HCT116 (cell line): ENCODE results near the gene NRTN. TPM values are rescaled to one million over a fixed set of nuclear protein-coding genes. Genes with fewer than 3 reads are reported as not detected.

Experiments used
- ATAC-seq: fragments of 200-7000 bp; cut with Tn5 transposase; 2 replicates; pipeline ENCODE4 v1.9.1; 2020; ENCODE audit warnings: mild to moderate bottlenecking, moderate library complexity
- BruUV-seq: library from RNA; stranded (reverse); fragments of 400-500 nt; replicated peaks from 2 replicates; lab custom pipeline; 2021; lab: Mats Ljungman, UMichigan
- CTCF ChIA-PET: fragments of 300-600 bp; sonication (Branson Sonifier 250); formaldehyde crosslinking; loops from one replicate; lab custom pipeline; 2021; ENCODE audit warnings: antibody characterized with exemption; lab: Charles Lee
- POLR2A ChIA-PET: fragments of 300-600, 350-600 bp; sonication (Branson Sonifier 250); formaldehyde crosslinking; loops from one replicate; lab custom pipeline; 2021; ENCODE audit warnings: antibody characterized with exemption; lab: Charles Lee
- RAD21 ChIA-PET, 2 experiments: fragments of 300-600 bp; sonication (Branson Sonifier 250); formaldehyde crosslinking; loops; one replicate each; lab custom pipeline; 2023; ENCODE audit warnings: low total read pairs in 2 of 2; ENCODE audit not compliant: uncharacterized antibody in 2 of 2, unreplicated experiment in 2 of 2, low non-redundant PET in 1 of 2; lab: Charles Lee
- DNase-seq: peaks from one replicate; pipeline ENCODE4 v3.0.0-alpha.2; 2010; ENCODE audit warnings: low read depth, low spot score
- H2AFZ ChIP-seq: fragments of 200-600 bp; shearing (Covaris generic), sonication (generic); 2 replicates; pipeline ENCODE4 v1.6.1; 2017; ENCODE audit warnings: low read depth, mixed run types, mixed read lengths, antibody characterized with exemption, low read length; ENCODE audit not compliant: poor library complexity, severe bottlenecking
- H3K27ac ChIP-seq: 2 replicates; pipeline ENCODE4 v1.5.1; 2012; ENCODE audit warnings: low read depth, low read length
- H3K27me3 ChIP-seq: fragments of 200-600 bp; sonication (generic); 2 replicates; pipeline ENCODE4 v1.6.1; 2016; ENCODE audit warnings: mixed run types, low read length, mixed read lengths; ENCODE audit not compliant: insufficient read depth
- H3K36me3 ChIP-seq, 2 experiments: fragments of 200-500 bp in 1 of 2; fragments of 200-600 bp in 1 of 2; sonication (Bioruptor generic) in 1 of 2; sonication (generic) in 1 of 2; 2 replicates each; pipeline versions ENCODE4 v1.5.1 to v1.6.1; 2014 to 2016; ENCODE audit warnings: low read length in 2 of 2, inconsistent platforms in 1 of 2, mixed read lengths in 1 of 2, mixed run types in 1 of 2; ENCODE audit not compliant: insufficient read depth in 2 of 2, control insufficient read depth in 1 of 2
- H3K4me1 ChIP-seq, 2 experiments: fragments of 200-600 bp in 1 of 2; sonication (generic) in 1 of 2; 2 replicates each; pipeline versions ENCODE4 v1.5.1 to v1.6.1; 2012 to 2017; ENCODE audit warnings: low read length in 2 of 2, inconsistent platforms in 1 of 2, mild to moderate bottlenecking in 1 of 2, mixed read lengths in 1 of 2, mixed run types in 1 of 2, moderate library complexity in 1 of 2; ENCODE audit not compliant: insufficient read depth in 2 of 2, control insufficient read depth in 1 of 2
- H3K4me2 ChIP-seq: fragments of 200-600 bp; sonication (generic); 2 replicates; pipeline ENCODE4 v1.6.1; 2017; ENCODE audit warnings: mixed run types, low read length, mixed read lengths
- H3K4me3 ChIP-seq, 2 experiments: fragments of 200-600 bp in 1 of 2; sonication (generic) in 1 of 2; replicated peaks in 1 of 2; 2 replicates each; pipeline ENCODE4 v1.5.1; 2011 to 2016; ENCODE audit warnings: low read length in 2 of 2, control low read depth in 1 of 2, low read depth in 1 of 2, mild to moderate bottlenecking in 1 of 2, mixed read lengths in 1 of 2, mixed run types in 1 of 2
- H3K79me2 ChIP-seq: fragments of 200-600 bp; sonication (generic); 2 replicates; pipeline ENCODE4 v1.6.1; 2017; ENCODE audit warnings: mild to moderate bottlenecking, mixed run types, low read length, moderate library complexity, mixed read lengths; ENCODE audit not compliant: insufficient read depth
- H3K9ac ChIP-seq: fragments of 200-600 bp; sonication (generic); 2 replicates; pipeline ENCODE4 v1.6.1; 2016; ENCODE audit warnings: low read length, mixed read lengths
- H3K9me2 ChIP-seq: fragments of 200-600 bp; sonication (generic), shearing (Covaris generic); 2 replicates; pipeline ENCODE4 v1.6.1; 2017; ENCODE audit warnings: mixed run types, mild to moderate bottlenecking, moderate library complexity; ENCODE audit not compliant: insufficient read depth
- H3K9me3 ChIP-seq, 2 experiments: fragments of 200-500 bp in 1 of 2; fragments of 200-600 bp in 1 of 2; sonication (Bioruptor generic) in 1 of 2; sonication (generic) in 1 of 2; 2 replicates each; pipeline ENCODE4 v1.6.1; 2014 to 2017; ENCODE audit warnings: low read length in 2 of 2, mixed read lengths in 2 of 2, inconsistent platforms in 1 of 2, low read depth in 1 of 2, mild to moderate bottlenecking in 1 of 2, mixed run types in 1 of 2, moderate library complexity in 1 of 2; ENCODE audit not compliant: control insufficient read depth in 1 of 2, insufficient read depth in 1 of 2
- H4K20me1 ChIP-seq: fragments of 200-600 bp; sonication (generic), shearing (Covaris generic); 2 replicates; pipeline ENCODE4 v1.6.1; 2017; ENCODE audit warnings: mixed run types, mild to moderate bottlenecking, moderate library complexity; ENCODE audit not compliant: insufficient read depth
- ATF3 ChIP-seq: IDR thresholded peaks from 2 replicates; pipeline ENCODE4 v1.6.1; 2012
- CBX3 ChIP-seq: IDR thresholded peaks from 2 replicates; pipeline ENCODE4 v1.6.1; 2012; ENCODE audit warnings: low read depth
- CTCF ChIP-seq, 3 experiments: fragments of 200-600 bp in 1 of 3; sonication (generic) in 1 of 3; IDR thresholded peaks in 2 of 3; conservative IDR thresholded peaks in 1 of 3; 2 replicates each; pipeline ENCODE4 v1.5.1; 2012 to 2017; ENCODE audit warnings: low read depth in 2 of 3, low read length in 2 of 3, antibody characterized with exemption in 1 of 3, borderline replicate concordance in 1 of 3, control low read depth in 1 of 3, mild to moderate bottlenecking in 1 of 3, mixed read lengths in 1 of 3, mixed run types in 1 of 3, moderate library complexity in 1 of 3; ENCODE audit not compliant: insufficient read depth in 1 of 3
- ELF1 ChIP-seq: IDR thresholded peaks from 2 replicates; pipeline ENCODE4 v1.6.1; 2012; ENCODE audit warnings: low read depth, borderline replicate concordance
- EZH2 ChIP-seq: fragments of 200-600 bp; sonication (generic); IDR thresholded peaks from 2 replicates; pipeline ENCODE4 v1.6.1; 2017; ENCODE audit warnings: antibody characterized with exemption, mixed run types
- MAX ChIP-seq: IDR thresholded peaks from 2 replicates; pipeline ENCODE4 v1.6.1; 2012
- POLR2A ChIP-seq: IDR thresholded peaks from 2 replicates; pipeline ENCODE4 v1.7.0; 2011; ENCODE audit warnings: borderline replicate concordance; ENCODE audit not compliant: insufficient read depth, insufficient read length; ENCODE audit errors: extremely low read depth
- RAD21 ChIP-seq: IDR thresholded peaks from 2 replicates; pipeline ENCODE4 v1.6.1; 2012; ENCODE audit warnings: low read depth, mild to moderate bottlenecking
- REST ChIP-seq: IDR thresholded peaks from 2 replicates; pipeline ENCODE4 v1.6.1; 2012; ENCODE audit warnings: low read depth
- SIN3A ChIP-seq: IDR thresholded peaks from 2 replicates; pipeline ENCODE4 v1.6.1; 2012; ENCODE audit warnings: low read depth
- SP1 ChIP-seq: IDR thresholded peaks from 2 replicates; pipeline ENCODE4 v1.6.1; 2012; ENCODE audit warnings: low read depth
- SRF ChIP-seq: IDR thresholded peaks from 2 replicates; pipeline ENCODE4 v1.6.1; 2012; ENCODE audit warnings: low read depth
- TCF7L2 ChIP-seq: IDR thresholded peaks from 2 replicates; pipeline ENCODE4 v1.7.0; 2011; ENCODE audit warnings: borderline replicate concordance, inconsistent platforms; ENCODE audit not compliant: insufficient read depth, insufficient read length; ENCODE audit errors: extremely low read depth
- ZFX ChIP-seq: fragments of 450-650 bp; IDR thresholded peaks from 2 replicates; pipeline ENCODE4 v1.6.1; 2017
- intact Hi-C: fragments of 100-400 bp; cut with micrococcal nuclease; formaldehyde crosslinking; loops from 2 replicates; pipeline ENCODE4 v1.10.0; 2022
- total RNA-seq: library from RNA; stranded (reverse); gene quantifications from one replicate; pipeline ENCODE4 v1.2.1, GENCODE V29; 2021; ENCODE audit not compliant: unreplicated experiment

The NRTN gene
- total RNA-seq, 1 experiment from 2014 or later = 11.5 TPM

GRCh38 chr19:5832527-5833216 is 27.8 kb downstream of the NRTN start:
- POLR2A ChIA-PET = interaction anchor here (1.1 kb wide), 1 partner anchor 143 kb away, joined by 4 read pairs; the partner anchor contains the start of gene RPL36
- BruUV-seq = no TSS peak

GRCh38 chr19:5837761-5838352 is 33.0 kb downstream of the NRTN start:
- H3K4me1 ChIP-seq = peaks cover 9 to 18% of the 10 kb centered on the region in 2 experiments; a peak in 2 of 4 replicates
- H3K27me3 ChIP-seq = no peaks in the 10 kb centered on the region
- ChIA-PET RAD21 (no interaction called here), CTCF (no interaction called here), POLR2A (interaction anchor here (4.5 kb wide), 1 partner anchor 9 kb away, joined by 28 read pairs; no protein-coding TSS in a partner anchor)
- H3K27ac ChIP-seq = no peak overlapping the region
- intact Hi-C loops = no loop called here
- no peak for DNase-seq
- no peaks in the 10 kb centered on the region for H3K79me2 ChIP-seq
- H3K4me2 ChIP-seq = no peak overlapping the region
- no peak for ATAC-seq
- no peaks in the 10 kb centered on the region for H3K36me3 ChIP-seq
- no peaks in the 10 kb centered on the region for H3K9me3 ChIP-seq
- BruUV-seq = no TSS peak
- H3K9me2 ChIP-seq = no peaks in the 10 kb centered on the region
- H4K20me1 ChIP-seq = no peaks in the 10 kb centered on the region
- H2AFZ ChIP-seq = no peak overlapping the region
- H3K4me3 ChIP-seq = no peak overlapping the region
- H3K9ac ChIP-seq = no peak overlapping the region
- TF ChIP-seq TCF7L2 (no peak), SP1 (no peak), POLR2A (no peak), ATF3 (no peak), MAX (no peak), ZFX (no peak), SIN3A (no peak), RAD21 (no peak), SRF (no peak), CBX3 (no peak), REST (no peak), ELF1 (no peak), CTCF (IDR thresholded peaks at IDR 0.05 in 2 of 3, conservative IDR thresholded peaks at IDR 0.05 in 1 of 3; ENCODE audit: borderline replicate concordance in 1 of 3, insufficient read depth in 1 of 3, low read depth in 2 of 3, low read length in 2 of 3) (no peak)

More at GRCh38 chr19:5832527-5833216, 27.8 kb downstream of the NRTN start:
- H3K4me3 ChIP-seq = no peak overlapping the region
- no peak for TF ChIP-seq EZH2
- no peak for TF ChIP-seq SIN3A
- no peaks in the 10 kb centered on the region for H3K9me3 ChIP-seq
- no peak overlapping the region for H3K27ac ChIP-seq
- no peak overlapping the region for H2AFZ ChIP-seq
- DNase-seq = no peak
- H3K4me2 ChIP-seq = no peak overlapping the region
- H3K9me2 ChIP-seq = no peaks in the 10 kb centered on the region
- ChIA-PET RAD21 (no interaction called here), CTCF (no interaction called here)
- intact Hi-C loops = no loop called here
- H3K79me2 ChIP-seq = no peaks in the 10 kb centered on the region
- peaks cover 7 to 26% of the 10 kb centered on the region in 2 experiments for H3K4me1 ChIP-seq
- H3K36me3 ChIP-seq = no peaks in the 10 kb centered on the region
- H3K9ac ChIP-seq = no peak overlapping the region
- H4K20me1 ChIP-seq = no peaks in the 10 kb centered on the region
- H3K27me3 ChIP-seq = no peaks in the 10 kb centered on the region
- ATAC-seq = no peak
